ENCODE results near the gene FAM135A.

GRCh38 chr6:70395301-70395672 is 18.0 kb upstream of the FAM135A start:
- TF ChIP-seq CTCF (IDR thresholded peaks at IDR 0.05): no peak
- TF ChIP-seq CEBPB (IDR thresholded peaks at IDR 0.05): no peak
- TF ChIP-seq POLR2A (IDR thresholded peaks at IDR 0.05; ENCODE audit: low read length): no peak
- TF ChIP-seq RFX5 (IDR thresholded peaks at IDR 0.05): no peak
- TF ChIP-seq SMC3 (IDR thresholded peaks at IDR 0.05): no peak
- no peak for TF ChIP-seq RARB (CRISPR knock-in tag; IDR thresholded peaks at IDR 0.05)
- no peak for TF ChIP-seq TP53 (CRISPR knock-in tag; IDR thresholded peaks at IDR 0.05)
- TF ChIP-seq REST (IDR thresholded peaks at IDR 0.05): no peak
- TF ChIP-seq EP300 (IDR thresholded peaks at IDR 0.05): no peak
- TF ChIP-seq ELK1 (IDR thresholded peaks at IDR 0.05; ENCODE audit: low read depth, low read length): no peak
